GM19452 (cell line): Measurements from ENCODE around the gene ZDHHC19.

Experiments used
- ATAC-seq: cut with Tn5 transposase; IDR thresholded peaks from one replicate; pipeline ENCODE4 v1.9.1; 2021; ENCODE audit not compliant: unreplicated experiment

Gene ZDHHC19

DNA sequence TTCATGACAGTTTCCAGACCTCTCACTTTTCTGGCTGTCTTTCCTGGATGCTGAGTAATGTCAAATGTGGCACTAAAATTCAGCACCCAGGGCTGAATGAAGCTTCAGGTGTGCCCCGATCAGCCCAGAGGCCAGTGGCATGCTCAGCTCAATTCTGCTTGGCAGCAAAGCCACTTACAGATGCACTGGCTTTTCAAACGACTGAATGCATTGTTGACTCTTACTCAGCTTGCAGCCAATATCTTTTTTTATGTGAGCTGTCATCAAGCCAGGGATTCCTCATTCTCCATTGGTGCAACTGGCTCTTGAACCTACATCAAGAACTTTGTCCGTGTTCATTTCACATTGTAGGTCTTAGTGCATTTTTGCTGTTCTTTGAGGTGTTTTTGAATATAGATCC is 60.7 kb downstream of the ZDHHC19 start:
- no peak for ATAC-seq

DNA sequence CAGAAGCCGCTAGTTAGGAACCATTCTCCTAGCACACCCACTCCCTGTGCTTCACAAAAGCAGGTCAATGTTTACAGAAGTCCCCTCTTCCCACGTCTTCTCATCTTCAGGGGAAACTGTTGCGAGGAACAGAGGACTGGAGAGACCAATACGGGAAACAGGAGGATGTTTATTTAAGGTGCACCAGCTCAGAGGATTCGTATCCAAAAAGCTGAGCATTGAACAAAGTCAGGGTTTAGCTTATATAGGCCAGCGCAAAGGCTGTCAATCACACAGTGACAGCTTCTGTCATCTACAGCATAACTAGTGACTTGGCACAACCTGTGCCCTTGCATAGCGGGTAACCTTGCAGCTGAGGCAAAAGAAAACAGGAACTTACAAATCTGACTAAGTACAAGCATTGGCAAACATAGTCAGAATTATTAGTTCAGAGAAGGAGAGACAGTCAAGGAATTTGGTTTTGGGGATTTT is 61.3 kb downstream of the ZDHHC19 start:
- ATAC-seq = no peak

DNA sequence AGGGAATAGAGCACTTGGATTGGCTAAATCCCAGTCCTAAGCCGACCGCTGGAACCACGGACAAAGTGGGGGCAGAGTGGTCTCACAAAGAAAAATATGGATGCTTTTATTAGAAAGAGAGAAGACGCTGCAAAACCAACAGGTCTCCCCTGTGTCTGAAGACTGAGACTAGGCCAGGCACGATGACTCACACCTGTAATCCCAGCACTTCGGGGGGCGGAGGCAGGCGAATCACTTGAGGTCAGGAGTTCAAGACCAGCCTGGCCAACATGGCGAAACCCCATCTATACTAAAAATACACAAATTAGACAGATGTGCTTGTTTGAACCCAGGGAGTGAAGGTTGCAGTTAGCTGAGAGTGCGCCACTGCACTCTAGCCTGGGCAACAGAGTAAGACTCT is 61.8 kb downstream of the ZDHHC19 start:
- ATAC-seq = no peak
